ENCODE results near the gene ZNF155. TPM values are rescaled to one million over a fixed set of nuclear protein-coding genes. Genes with fewer than 3 reads are reported as not detected.

The ZNF155 gene
- total RNA-seq, result 7.3 TPM
- long read RNA-seq, partial matches to known transcripts, result 0 of 6 reads
- long read RNA-seq, other reads (novel, unspliced or antisense), result 3 of 6 reads

- H3K4me3 ChIP-seq, result peak within 1 kb of the TSS; percentile 80
- H3K27ac ChIP-seq (replicated peaks), result peak within 1 kb of the TSS; percentile 84
- H3K27me3 ChIP-seq (ENCODE audit: low read depth), result no peaks in the 10 kb centered on the region
- peaks cover 10% of the 10 kb centered on the region for H3K36me3 ChIP-seq
- intact Hi-C loops (cut with micrococcal nuclease), result no loop called here
- peak; percentile 90 for DNase-seq
- H3K4me1 ChIP-seq, result peaks cover 21% of the 10 kb centered on the region
- peaks cover 40% of the 10 kb centered on the region for H3K9me3 ChIP-seq (replicated peaks)
- TF ChIP-seq, protein P1, sequence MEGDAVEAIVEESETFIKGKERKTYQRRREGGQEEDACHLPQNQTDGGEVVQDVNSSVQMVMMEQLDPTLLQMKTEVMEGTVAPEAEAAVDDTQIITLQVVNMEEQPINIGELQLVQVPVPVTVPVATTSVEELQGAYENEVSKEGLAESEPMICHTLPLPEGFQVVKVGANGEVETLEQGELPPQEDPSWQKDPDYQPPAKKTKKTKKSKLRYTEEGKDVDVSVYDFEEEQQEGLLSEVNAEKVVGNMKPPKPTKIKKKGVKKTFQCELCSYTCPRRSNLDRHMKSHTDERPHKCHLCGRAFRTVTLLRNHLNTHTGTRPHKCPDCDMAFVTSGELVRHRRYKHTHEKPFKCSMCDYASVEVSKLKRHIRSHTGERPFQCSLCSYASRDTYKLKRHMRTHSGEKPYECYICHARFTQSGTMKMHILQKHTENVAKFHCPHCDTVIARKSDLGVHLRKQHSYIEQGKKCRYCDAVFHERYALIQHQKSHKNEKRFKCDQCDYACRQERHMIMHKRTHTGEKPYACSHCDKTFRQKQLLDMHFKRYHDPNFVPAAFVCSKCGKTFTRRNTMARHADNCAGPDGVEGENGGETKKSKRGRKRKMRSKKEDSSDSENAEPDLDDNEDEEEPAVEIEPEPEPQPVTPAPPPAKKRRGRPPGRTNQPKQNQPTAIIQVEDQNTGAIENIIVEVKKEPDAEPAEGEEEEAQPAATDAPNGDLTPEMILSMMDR (IDR thresholded peaks at IDR 0.05; ENCODE audit: borderline replicate concordance), result no peak
Measured at GRCh38 chr19:43983912-43984686, at the start of gene ZNF155. Gene ZNF155, plus strand, starts transcription at chr19:43984188. Its CDS starts 4,356 bp downstream, at chr19:43988544.

- intact Hi-C loops (cut with micrococcal nuclease), result no loop called here
- TF ChIP-seq, protein P1 (IDR thresholded peaks at IDR 0.05; ENCODE audit: borderline replicate concordance), result no peak
- Histone ChIP-seq H3K4me1 (peaks cover 29% of the 10 kb centered on the region), H3K4me3 (peak within 1 kb of the TSS; percentile 80), H3K9me3 (replicated peaks) (no peaks in the 10 kb centered on the region), H3K27ac (replicated peaks) (peak within 1 kb of the TSS; percentile 94), H3K27me3 (ENCODE audit: low read depth) (no peaks in the 10 kb centered on the region), H3K36me3 (peaks cover 30% of the 10 kb centered on the region)
- DNase-seq, result peak; percentile 87
Measured at GRCh38 chr19:43934985-43935708, 48.8 kb upstream of the ZNF155 start, which contains the start of gene ZNF45. Gene ZNF45, minus strand, starts transcription at chr19:43935282. Its CDS starts 13,097 bp downstream, at chr19:43922185.

- intact Hi-C loops (cut with micrococcal nuclease), result no loop called here
- Histone ChIP-seq H3K27me3 (ENCODE audit: low read depth) (no peaks in the 10 kb centered on the region), H3K27ac (replicated peaks) (no peak overlapping the region), H3K4me1 (peaks cover 29% of the 10 kb centered on the region), H3K36me3 (peaks cover 19% of the 10 kb centered on the region), H3K9me3 (replicated peaks) (no peaks in the 10 kb centered on the region), H3K4me3 (no peak overlapping the region)
- TF ChIP-seq, protein P1 (IDR thresholded peaks at IDR 0.05; ENCODE audit: borderline replicate concordance), result no peak
- no peak for DNase-seq
Measured at GRCh38 chr19:43936188-43936587, 47.8 kb upstream of the ZNF155 start.

GRCh38 chr19:43939557-43940260 is 44.3 kb upstream of the ZNF155 start:
- Histone ChIP-seq H3K4me1 (peaks cover 11% of the 10 kb centered on the region), H3K4me3 (no peak overlapping the region), H3K27me3 (ENCODE audit: low read depth) (no peaks in the 10 kb centered on the region), H3K27ac (replicated peaks) (no peak overlapping the region), H3K9me3 (replicated peaks) (no peaks in the 10 kb centered on the region), H3K36me3 (no peaks in the 10 kb centered on the region)
- intact Hi-C loops (cut with micrococcal nuclease), result no loop called here
- TF ChIP-seq, protein P1 (IDR thresholded peaks at IDR 0.05; ENCODE audit: borderline replicate concordance), result no peak
- DNase-seq, result no peak

DNA sequence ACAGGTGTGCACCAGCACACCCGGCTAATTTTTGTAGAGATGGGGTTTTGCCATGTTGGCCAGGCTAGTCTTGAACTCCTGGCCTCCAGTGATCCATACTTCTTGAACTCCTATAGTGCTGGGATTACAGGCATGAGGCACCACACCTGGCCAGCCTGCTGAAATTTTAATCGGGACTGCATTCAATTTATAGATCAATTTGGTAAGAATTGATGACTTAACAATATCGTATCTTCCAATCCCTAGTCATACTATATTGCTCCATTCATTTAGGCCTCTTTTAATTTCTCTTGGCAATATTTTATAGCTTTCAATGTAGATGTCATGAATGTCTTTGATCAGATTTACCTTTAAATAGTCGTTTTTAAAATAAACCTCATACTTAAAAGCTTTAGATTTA is 43.3 kb upstream of the ZNF155 start:
- Histone ChIP-seq H3K27me3 (ENCODE audit: low read depth) (no peaks in the 10 kb centered on the region), H3K4me1 (peaks cover 3% of the 10 kb centered on the region), H3K9me3 (replicated peaks) (no peaks in the 10 kb centered on the region), H3K4me3 (no peak overlapping the region), H3K27ac (replicated peaks) (no peak overlapping the region), H3K36me3 (no peaks in the 10 kb centered on the region)
- TF ChIP-seq, protein P1 (IDR thresholded peaks at IDR 0.05; ENCODE audit: borderline replicate concordance), result no peak
- no peak for DNase-seq
- intact Hi-C loops (cut with micrococcal nuclease), result no loop called here

All from left ventricle myocardium inferior (tissue), 1 donor.